Pancreas (tissue), 10 donors: ENCODE data around the gene EXOC3. TPM values are rescaled to one million over a fixed set of nuclear protein-coding genes. Genes with fewer than 3 reads are reported as not detected.
A peak's percentile ranks its signal among the peaks of the same experiment; 100 is the strongest.

ENCODE experiments used
- ATAC-seq, 4 donors: fragments of 200-7000 bp; cut with Tn5 transposase; one replicate each; pipeline versions ENCODE4 v1.8.0 to v1.9.1; 2020; ENCODE audit warnings: mild to moderate bottlenecking in 4 of 4, moderate library complexity in 4 of 4
- DNase-seq, 6 donors: peaks; one replicate each; pipeline ENCODE4 v3.0.0-alpha.2; 2020
- FAIRE-seq: peaks from 2 replicates; lab custom pipeline; 2012; peaks lifted over from hg19 to GRCh38; lab: Jason Lieb, UNC
- H3K27ac ChIP-seq, 4 donors: fragments of 200-600 bp; sonication (generic); 1 replicate in 3 of 4; 2 replicates in 1 of 4; pipeline versions ENCODE4 v1.5.0 to v1.8.0; 2020
- H3K27me3 ChIP-seq, 4 donors: fragments of 200-600 bp; one replicate each; pipeline ENCODE4 v1.8.0; 2021
- H3K36me3 ChIP-seq, 3 donors: fragments of 200-600 bp; sonication (generic) in 1 of 3; one replicate each; pipeline versions ENCODE4 v1.5.0 to v1.8.0; 2020 to 2021
- H3K4me1 ChIP-seq, 3 donors: fragments of 200-600 bp; one replicate each; pipeline ENCODE4 v1.8.0; 2021
- H3K4me3 ChIP-seq, 4 donors: fragments of 200-600 bp; sonication (generic) in 2 of 4; one replicate each; pipeline versions ENCODE4 v1.5.0 to v1.8.0; 2020 to 2021
- H3K9me3 ChIP-seq, 4 donors: fragments of 200-600 bp; one replicate each; pipeline ENCODE4 v1.8.0; 2021
- CTCF ChIP-seq, 4 donors: fragments of 200-600 bp; sonication (generic) in 3 of 4; IDR thresholded peaks; one replicate each; pipeline versions ENCODE4 v1.5.0 to v1.8.0; 2021; ENCODE audit warnings: antibody characterized with exemption in 4 of 4
- WGBS, 2 donors: extraction: QIAGEN DNeasy Blood & Tissue Kit; methylation state at CpG; one replicate each; pipeline ENCODE4 v1.1.7; 2013; 5-methylcytosine and 5-hydroxymethylcytosine counted together
- intact Hi-C, 3 donors: fragments of 100-400 bp; cut with DNase I; formaldehyde crosslinking; loops; one replicate each; pipeline versions ENCODE4 v1.11.1 to v1.14.2; 2022
- polyA plus RNA-seq, 2 donors: library from polyadenylated mRNA; stranded (reverse); fragments of 200-250 nt; gene quantifications; one replicate each; pipeline ENCODE4 v1.2.3, GENCODE V29; 2013
- total RNA-seq, 6 donors: library from RNA; stranded (reverse); fragmentation: NEBNext Ultra II Directional in 4 of 6; extraction: Animal tissue kit (Norgen Biotek cat#: 25700) in 4 of 6; gene quantifications; one replicate each; pipeline versions ENCODE4 v1.2.1 to v1.2.4, GENCODE V29; 2021 to 2023
- donor health status: healthy with polysubstance abuse.
- donor health status: DM: no; HTN: no; CAD: no; lungs with moderate emphysema.
- donor health status: DM: no; HTN: no; CAD: no.
- donor health status: control.
- donor health status: control.
- donor health status: Bipolar disorder and iron deficiency.
- donor health status: DM: yes; HTN: yes; CAD: no.
- donor health status: DM: no; HTN: no; CAD: no.
- donor health status: DM: no; HTN: no; CAD: no.
- donor health status: DM: yes; HTN: yes; CAD: no.

Gene EXOC3
- total and polyA plus RNA-seq, 8 donors, result 24.5 to 71.8 (median 38.8) TPM

DNA sequence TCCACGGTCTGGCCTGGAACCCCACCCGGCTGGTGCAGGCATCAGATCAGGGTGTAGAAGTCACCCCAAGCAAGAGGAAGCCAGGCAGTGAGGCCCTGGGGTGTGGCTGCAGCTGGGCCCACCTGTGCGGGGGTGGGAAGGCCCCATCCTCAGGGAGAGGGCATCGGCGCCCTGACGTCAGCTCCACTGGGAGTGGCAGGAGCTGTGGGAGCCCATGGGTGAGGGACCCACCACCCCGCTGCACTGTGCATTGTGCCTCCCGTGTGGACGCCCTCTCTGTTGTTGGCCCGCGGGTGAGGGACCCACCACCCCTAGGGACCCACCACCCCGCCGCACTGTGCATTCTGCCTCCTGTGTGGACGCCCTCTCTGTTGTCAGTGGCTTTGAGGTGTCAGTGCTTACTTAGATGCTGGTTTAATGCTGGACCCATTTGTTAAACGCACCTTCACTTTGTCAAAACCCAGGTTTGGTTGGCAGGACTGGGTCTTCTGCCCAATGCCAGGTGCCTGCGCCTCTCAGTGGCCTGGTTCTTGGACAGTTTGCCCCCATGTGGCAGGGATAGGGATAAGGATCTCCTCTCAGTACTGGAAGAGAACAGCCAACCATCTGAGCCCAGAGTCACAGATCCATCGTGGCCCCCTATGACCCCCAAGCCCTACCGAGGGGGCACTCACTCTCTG, 6.9 kb upstream of the EXOC3 start:
- no peak overlapping the region for H3K4me3 ChIP-seq
- FAIRE-seq (no peak), ATAC-seq (peak in 3 of 4 donors; percentile 46 to 61 (median 54)), DNase-seq (peak in 1 of 6 donors; percentile 58)
- intact Hi-C loops, result no loop called here
- WGBS, 2 donors, result 52 to 67% methylated on average over 18 of the region's 18 CpGs
- H3K27ac ChIP-seq, result no peak overlapping the region
- H3K27me3 ChIP-seq, result no peaks in the 10 kb centered on the region
- H3K9me3 ChIP-seq, result no peaks in the 10 kb centered on the region
- H3K4me1 ChIP-seq, result no peaks in the 10 kb centered on the region
- TF ChIP-seq CTCF (IDR thresholded peaks at IDR 0.05), result no peak
- no peaks in the 10 kb centered on the region for H3K36me3 ChIP-seq

GRCh38 chr5:436641-436975, 6.4 kb upstream of the EXOC3 start:
- DNase-seq, result no peak
- 32 to 42% methylated on average over 5 of the region's 5 CpGs for WGBS, 2 donors

DNA sequence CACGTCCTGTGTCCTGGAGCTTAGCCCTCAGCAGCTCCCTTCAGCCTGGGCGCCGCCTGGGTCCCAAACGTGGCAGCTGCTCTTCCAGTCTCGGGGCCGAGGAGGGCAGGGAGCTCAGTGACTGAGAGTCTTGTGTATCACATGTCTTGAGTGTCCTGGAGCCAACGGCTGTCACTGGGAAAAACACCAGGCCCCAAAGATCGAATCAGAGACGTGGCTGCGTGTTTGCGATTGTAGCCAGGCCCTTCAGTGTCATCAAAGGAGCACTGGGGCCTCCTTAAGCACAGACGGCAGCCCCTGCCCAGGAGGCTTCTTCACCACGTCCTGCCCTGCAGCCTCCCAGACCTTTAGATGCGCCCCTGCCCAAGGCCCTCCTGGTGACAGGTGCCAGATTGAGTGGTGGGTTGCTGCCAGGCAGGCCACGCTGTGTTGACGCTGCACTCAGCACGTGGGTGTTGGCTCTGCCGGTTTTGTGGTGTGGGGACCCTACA, 5.7 kb upstream of the EXOC3 start:
- no peak overlapping the region for H3K4me3 ChIP-seq
- no peak for FAIRE-seq
- no peak for TF ChIP-seq CTCF (IDR thresholded peaks at IDR 0.05)
- no peaks in the 10 kb centered on the region for H3K9me3 ChIP-seq
- WGBS, 2 donors, result 56 to 63% methylated on average over 18 of the region's 18 CpGs
- intact Hi-C loops, result no loop called here
- H3K27ac ChIP-seq, result no peak overlapping the region
- H3K27me3 ChIP-seq, result no peaks in the 10 kb centered on the region
- peaks cover 0 to 7% (median 4%) of the 10 kb centered on the region in 3 donors for H3K4me1 ChIP-seq
- no peak for ATAC-seq
- H3K36me3 ChIP-seq, result no peaks in the 10 kb centered on the region
- no peak for DNase-seq

More at GRCh38 chr5:436641-436975, 6.4 kb upstream of the EXOC3 start:
- no peaks in the 10 kb centered on the region for H3K27me3 ChIP-seq
- TF ChIP-seq CTCF (IDR thresholded peaks at IDR 0.05), result no peak
- intact Hi-C loops, result no loop called here
- no peaks in the 10 kb centered on the region for H3K9me3 ChIP-seq
- H3K4me3 ChIP-seq, result no peak overlapping the region
- no peak for ATAC-seq
- no peaks in the 10 kb centered on the region for H3K4me1 ChIP-seq
- no peaks in the 10 kb centered on the region for H3K36me3 ChIP-seq
- no peak for FAIRE-seq
- H3K27ac ChIP-seq, result no peak overlapping the region

DNA sequence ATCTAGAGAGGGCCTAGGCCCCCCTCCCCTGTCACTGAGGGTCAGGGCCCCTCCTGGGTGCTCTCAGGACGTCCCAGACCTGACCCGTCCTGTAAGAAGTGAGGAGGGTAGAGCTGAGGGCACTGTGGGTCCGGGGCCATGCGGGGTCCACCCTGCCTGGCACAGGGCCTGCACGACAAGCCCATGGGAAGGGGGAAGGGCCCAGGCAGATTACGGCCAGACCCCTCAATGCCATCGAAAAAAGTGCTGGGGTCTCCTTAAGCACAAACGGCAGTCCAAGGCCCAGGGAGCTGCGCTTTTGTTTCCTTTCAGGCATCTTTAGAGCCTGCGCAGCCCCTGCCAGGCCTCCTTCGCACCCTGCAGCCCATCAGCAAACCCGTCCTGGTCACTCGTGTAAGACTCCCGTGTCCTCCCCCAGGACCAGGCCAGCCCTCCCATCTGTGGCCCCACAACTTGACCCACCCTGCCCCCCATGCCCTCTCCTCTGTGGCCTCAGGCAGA, 4.4 kb upstream of the EXOC3 start:
- 55 to 58% methylated on average over 13 to 14 of the region's 14 CpGs for WGBS, 2 donors
- no peak for ATAC-seq
- Histone ChIP-seq H3K4me1 (peaks cover 0 to 8% (median 6%) of the 10 kb centered on the region in 3 donors), H3K4me3 (no peak overlapping the region), H3K27me3 (no peaks in the 10 kb centered on the region), H3K27ac (no peak overlapping the region), H3K36me3 (no peaks in the 10 kb centered on the region), H3K9me3 (no peaks in the 10 kb centered on the region)
- no peak for FAIRE-seq
- no peak for DNase-seq
- no peak for TF ChIP-seq CTCF (IDR thresholded peaks at IDR 0.05)
- intact Hi-C loops, result no loop called here

GRCh38 chr5:439181-439580, 3.8 kb upstream of the EXOC3 start:
- Histone ChIP-seq H3K27ac (no peak overlapping the region), H3K27me3 (no peaks in the 10 kb centered on the region), H3K36me3 (no peaks in the 10 kb centered on the region), H3K9me3 (no peaks in the 10 kb centered on the region), H3K4me1 (peaks cover 0 to 12% (median 6%) of the 10 kb centered on the region in 3 donors), H3K4me3 (no peak overlapping the region)
- FAIRE-seq (no peak), ATAC-seq (no peak), DNase-seq (no peak)
- intact Hi-C loops, result no loop called here
- no peak for TF ChIP-seq CTCF (IDR thresholded peaks at IDR 0.05)
- WGBS, 2 donors, result 64 to 80% methylated on average over 8 of the region's 8 CpGs
